SK-N-MC (cell line): Measurements from ENCODE around the gene ECEL1.

Experiments used
- EZH2 ChIP-seq: fragments of 200-600 bp; sonication (generic); IDR thresholded peaks from one replicate; pipeline ENCODE4 v1.6.1; 2017; ENCODE audit warnings: antibody characterized with exemption
- FOXP2 ChIP-seq: optimal IDR thresholded peaks from 2 replicates; pipeline ENCODE3; 2011; ENCODE audit warnings: mild to moderate bottlenecking, moderate library complexity; ENCODE audit not compliant: insufficient read depth; ENCODE audit errors: extremely low read length, control extremely low read depth
- POLR2AphosphoS5 ChIP-seq: IDR thresholded peaks from 2 replicates; pipeline ENCODE4 v1.6.1; 2012; ENCODE audit warnings: mild to moderate bottlenecking, low read depth, low read length, borderline replicate concordance

GRCh38 chr2:232435375-232435648 lies 52.3 kb downstream of the ECEL1 start:
- TF ChIP-seq EZH2, result no peak
- no peak for TF ChIP-seq POLR2AphosphoS5
- TF ChIP-seq FOXP2, result no peak
